ENCODE data around the gene TPM1. TPM values are rescaled to one million over a fixed set of nuclear protein-coding genes. Genes with fewer than 3 reads are reported as not detected.

TPM1 gene
- total and polyA plus RNA-seq, 2 donors (not counting 1 experiment from before 2014, with no cell fraction given) = 5.5 to 20.3 TPM

GRCh38 chr15:63020759-63021430, 21.7 kb upstream of the TPM1 start:
- ChIA-PET CTCF (no interaction called here), POLR2A (no interaction called here)
- ATAC-seq (ENCODE audit: low read depth) = no peak
- H3K27me3 Mint-ChIP-seq = peaks cover 24% of the 10 kb centered on the region
- H3K4me3 Mint-ChIP-seq = no peak overlapping the region
- Histone ChIP-seq H3K9ac (ENCODE audit: low read length) (no peak overlapping the region), H3K36me3 (replicated peaks in 1 of 2; ENCODE audit: control extremely low read depth in 1 of 2, control insufficient read depth in 1 of 2, extremely low read depth in 1 of 2, insufficient read depth in 2 of 2, low read length in 1 of 2) (no peaks in the 10 kb centered on the region), H3K4me1 (ENCODE audit: control insufficient read depth in 2 of 2, insufficient read depth in 2 of 2, low read length in 2 of 2) (no peaks in the 10 kb centered on the region), H3K27me3 (replicated peaks in 1 of 4; ENCODE audit: control extremely low read depth in 1 of 4, control insufficient read depth in 3 of 4, insufficient read depth in 4 of 4, low read length in 3 of 4) (peaks cover 0 to 4% (median 0%) of the 10 kb centered on the region in 4 experiments), H3K79me2 (ENCODE audit: control insufficient read depth, insufficient read depth, low read length) (no peaks in the 10 kb centered on the region), H3K9me3 (ENCODE audit: control extremely low read depth in 1 of 3, control insufficient read depth in 2 of 3, insufficient read depth in 1 of 3, low read length in 2 of 3) (peaks cover 0 to 4% (median 0%) of the 10 kb centered on the region in 3 donors), H3K27ac (ENCODE audit: low read length in 2 of 2) (no peak overlapping the region), H3K4me2 (replicated peaks; ENCODE audit: low read depth, low read length, poor library complexity, severe bottlenecking) (no peak overlapping the region), H4K20me1 (ENCODE audit: control insufficient read depth, insufficient read depth, low read length, poor library complexity, severe bottlenecking) (no peaks in the 10 kb centered on the region), H2AFZ (ENCODE audit: insufficient read depth, low read depth, low read length, poor library complexity, severe bottlenecking) (no peak overlapping the region), H3K4me3 (ENCODE audit: control extremely low read depth in 1 of 5, extremely low read depth in 1 of 5, insufficient read depth in 1 of 5, low read depth in 2 of 5, low read length in 4 of 5) (no peak overlapping the region)
- H3K27ac Mint-ChIP-seq = no peak overlapping the region
- WGBS (ENCODE audit: insufficient coverage) = 100% methylated on average over 2 of the region's 7 CpGs
- TF ChIP-seq EZH2 (IDR thresholded peaks at IDR 0.05; ENCODE audit: borderline replicate concordance, insufficient read depth, low read depth, low read length, poor library complexity, severe bottlenecking) (no peak), CTCF (IDR thresholded peaks at IDR 0.05) (no peak)
- intact Hi-C loops (cut with micrococcal nuclease) = no loop called here
- H3K4me1 Mint-ChIP-seq = no peaks in the 10 kb centered on the region
- no peaks in the 10 kb centered on the region for H3K9me3 Mint-ChIP-seq (ENCODE audit: insufficient read depth)
- no peak for DNase-seq

GRCh38 chr15:63022181-63022580, 20.4 kb upstream of the TPM1 start:
- TF ChIP-seq EZH2 (IDR thresholded peaks at IDR 0.05; ENCODE audit: borderline replicate concordance, insufficient read depth, low read depth, low read length, poor library complexity, severe bottlenecking) (no peak), CTCF (IDR thresholded peaks at IDR 0.05) (no peak)
- Histone ChIP-seq H2AFZ (ENCODE audit: insufficient read depth, low read depth, low read length, poor library complexity, severe bottlenecking) (no peak overlapping the region), H3K36me3 (replicated peaks in 1 of 2; ENCODE audit: control extremely low read depth in 1 of 2, control insufficient read depth in 1 of 2, extremely low read depth in 1 of 2, insufficient read depth in 2 of 2, low read length in 1 of 2) (no peaks in the 10 kb centered on the region), H3K4me2 (replicated peaks; ENCODE audit: low read depth, low read length, poor library complexity, severe bottlenecking) (no peak overlapping the region), H3K4me3 (ENCODE audit: control extremely low read depth in 1 of 5, extremely low read depth in 1 of 5, insufficient read depth in 1 of 5, low read depth in 2 of 5, low read length in 4 of 5) (no peak overlapping the region), H3K9ac (ENCODE audit: low read length) (no peak overlapping the region), H3K27me3 (replicated peaks in 1 of 4; ENCODE audit: control extremely low read depth in 1 of 4, control insufficient read depth in 3 of 4, insufficient read depth in 4 of 4, low read length in 3 of 4) (peaks cover 0 to 8% (median 0%) of the 10 kb centered on the region in 4 experiments), H3K9me3 (ENCODE audit: control extremely low read depth in 1 of 3, control insufficient read depth in 2 of 3, insufficient read depth in 1 of 3, low read length in 2 of 3) (peaks cover 0 to 4% (median 0%) of the 10 kb centered on the region in 3 donors), H3K4me1 (ENCODE audit: control insufficient read depth in 2 of 2, insufficient read depth in 2 of 2, low read length in 2 of 2) (no peaks in the 10 kb centered on the region), H3K79me2 (ENCODE audit: control insufficient read depth, insufficient read depth, low read length) (no peaks in the 10 kb centered on the region), H4K20me1 (ENCODE audit: control insufficient read depth, insufficient read depth, low read length, poor library complexity, severe bottlenecking) (no peaks in the 10 kb centered on the region), H3K27ac (ENCODE audit: low read length in 2 of 2) (no peak overlapping the region)
- peaks cover 35% of the 10 kb centered on the region for H3K27me3 Mint-ChIP-seq
- ChIA-PET POLR2A (no interaction called here), CTCF (no interaction called here)
- no peak overlapping the region for H3K27ac Mint-ChIP-seq
- ATAC-seq (ENCODE audit: low read depth) (no peak), DNase-seq (no peak)
- 90% methylated on average over 2 of the region's 2 CpGs for WGBS (ENCODE audit: insufficient coverage)
- no peak overlapping the region for H3K4me3 Mint-ChIP-seq
- no peaks in the 10 kb centered on the region for H3K4me1 Mint-ChIP-seq
- H3K9me3 Mint-ChIP-seq (ENCODE audit: insufficient read depth) = no peaks in the 10 kb centered on the region
- intact Hi-C loops (cut with micrococcal nuclease) = no loop called here

All from B cell (primary cell).